ENCODE data around the gene KIAA1549.

DNA sequence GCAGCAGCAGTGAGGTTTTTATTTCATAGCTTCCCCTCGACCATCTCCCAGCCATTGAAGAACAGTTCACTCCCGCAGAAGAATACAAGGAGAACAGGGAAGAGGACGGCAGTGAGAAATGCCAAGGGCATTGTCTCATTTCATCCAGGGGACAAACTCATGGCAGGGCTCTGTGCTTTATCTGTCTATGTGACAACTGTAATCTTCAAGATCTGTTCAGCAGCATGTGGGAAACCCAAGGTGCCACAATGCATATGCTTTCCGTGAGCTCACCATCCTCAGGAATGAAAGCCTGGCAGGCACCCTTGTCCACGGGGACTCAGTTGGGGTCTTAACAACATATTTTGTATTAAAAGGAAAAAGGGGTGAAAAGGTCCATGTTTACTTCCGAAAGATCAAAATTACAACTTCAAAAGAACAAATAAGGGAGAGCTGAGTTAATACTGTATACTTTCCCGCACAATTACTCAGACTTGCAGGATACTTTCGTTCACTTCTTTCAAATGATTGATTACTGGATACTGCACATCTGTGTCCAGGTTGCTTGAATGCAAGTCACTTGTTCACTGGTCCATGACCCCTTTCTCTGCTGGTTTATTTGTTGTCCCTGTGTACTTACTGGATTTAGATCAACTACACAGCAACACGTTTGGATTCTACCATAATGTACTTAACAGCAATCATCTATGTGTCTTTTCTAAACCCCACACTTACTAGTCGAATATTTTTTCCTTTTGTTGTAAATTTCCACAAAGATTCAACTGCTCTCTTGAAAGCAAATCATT, 93.1 kb downstream of the KIAA1549 start:
- TF ChIP-seq, protein P1, sequence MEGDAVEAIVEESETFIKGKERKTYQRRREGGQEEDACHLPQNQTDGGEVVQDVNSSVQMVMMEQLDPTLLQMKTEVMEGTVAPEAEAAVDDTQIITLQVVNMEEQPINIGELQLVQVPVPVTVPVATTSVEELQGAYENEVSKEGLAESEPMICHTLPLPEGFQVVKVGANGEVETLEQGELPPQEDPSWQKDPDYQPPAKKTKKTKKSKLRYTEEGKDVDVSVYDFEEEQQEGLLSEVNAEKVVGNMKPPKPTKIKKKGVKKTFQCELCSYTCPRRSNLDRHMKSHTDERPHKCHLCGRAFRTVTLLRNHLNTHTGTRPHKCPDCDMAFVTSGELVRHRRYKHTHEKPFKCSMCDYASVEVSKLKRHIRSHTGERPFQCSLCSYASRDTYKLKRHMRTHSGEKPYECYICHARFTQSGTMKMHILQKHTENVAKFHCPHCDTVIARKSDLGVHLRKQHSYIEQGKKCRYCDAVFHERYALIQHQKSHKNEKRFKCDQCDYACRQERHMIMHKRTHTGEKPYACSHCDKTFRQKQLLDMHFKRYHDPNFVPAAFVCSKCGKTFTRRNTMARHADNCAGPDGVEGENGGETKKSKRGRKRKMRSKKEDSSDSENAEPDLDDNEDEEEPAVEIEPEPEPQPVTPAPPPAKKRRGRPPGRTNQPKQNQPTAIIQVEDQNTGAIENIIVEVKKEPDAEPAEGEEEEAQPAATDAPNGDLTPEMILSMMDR (IDR thresholded peaks at IDR 0.05) = no peak
- TF ChIP-seq POLR2A (IDR thresholded peaks at IDR 0.05) = no peak
